Neutrophil (primary cell): ENCODE data around the gene KCNJ18.

Experiments
- H3K27ac ChIP-seq: fragments of 200-600 bp; sonication (generic); 2 replicates; pipeline ENCODE4 v1.5.1; 2016; ENCODE audit warnings: mild to moderate bottlenecking, moderate library complexity
- H3K27me3 ChIP-seq: fragments of 200-600 bp; sonication (generic); 2 replicates; pipeline ENCODE4 v1.6.0; 2016; ENCODE audit warnings: mild to moderate bottlenecking
- H3K36me3 ChIP-seq: fragments of 200-600 bp; sonication (generic); 2 replicates; pipeline ENCODE4 v1.5.1; 2017
- H3K4me1 ChIP-seq, 2 experiments: fragments of 200-600 bp in 1 of 2; sonication (generic) in 1 of 2; 1 replicate in 1 of 2; 2 replicates in 1 of 2; pipeline versions ENCODE4 v1.5.1 to v1.6.1; 2013 to 2016; ENCODE audit warnings: low read depth in 1 of 2, low read length in 1 of 2, mild to moderate bottlenecking in 1 of 2, moderate library complexity in 1 of 2; ENCODE audit not compliant: control insufficient read depth in 1 of 2, insufficient read depth in 1 of 2
- H3K4me3 ChIP-seq, 2 experiments: fragments of 200-600 bp in 1 of 2; sonication (generic) in 1 of 2; 1 replicate in 1 of 2; 2 replicates in 1 of 2; pipeline ENCODE4 v1.5.1; 2013 to 2016; ENCODE audit warnings: low read depth in 1 of 2, low read length in 1 of 2, mild to moderate bottlenecking in 1 of 2, moderate library complexity in 1 of 2
- H3K9me3 ChIP-seq: fragments of 200-600 bp; sonication (generic); 2 replicates; pipeline ENCODE4 v1.5.1; 2016
- CTCF ChIP-seq: fragments of 200-600 bp; sonication (generic); IDR thresholded peaks from 2 replicates; pipeline ENCODE4 v1.5.1; 2016; ENCODE audit warnings: antibody characterized with exemption

Gene KCNJ18

GRCh38 chr17:21676281-21677111 lies 15.8 kb upstream of the KCNJ18 start:
- H3K4me3 ChIP-seq, result no peak overlapping the region
- no peaks in the 10 kb centered on the region for H3K27me3 ChIP-seq
- H3K4me1 ChIP-seq, result no peaks in the 10 kb centered on the region
- no peak overlapping the region for H3K27ac ChIP-seq
- H3K36me3 ChIP-seq, result no peaks in the 10 kb centered on the region
- no peak for TF ChIP-seq CTCF
- no peaks in the 10 kb centered on the region for H3K9me3 ChIP-seq

GRCh38 chr17:21677126-21677910 lies 15.0 kb upstream of the KCNJ18 start:
- TF ChIP-seq CTCF, result no peak
- Histone ChIP-seq H3K27ac (no peak overlapping the region), H3K9me3 (no peaks in the 10 kb centered on the region), H3K4me1 (no peaks in the 10 kb centered on the region), H3K36me3 (no peaks in the 10 kb centered on the region), H3K4me3 (no peak overlapping the region), H3K27me3 (no peaks in the 10 kb centered on the region)

GRCh38 chr17:21677911-21678310 lies 14.4 kb upstream of the KCNJ18 start:
- H3K9me3 ChIP-seq, result no peaks in the 10 kb centered on the region
- TF ChIP-seq CTCF, result no peak

GRCh38 chr17:21678393-21679081 lies 13.8 kb upstream of the KCNJ18 start:
- Histone ChIP-seq H3K27ac (no peak overlapping the region), H3K4me3 (no peak overlapping the region), H3K9me3 (no peaks in the 10 kb centered on the region), H3K36me3 (no peaks in the 10 kb centered on the region), H3K27me3 (no peaks in the 10 kb centered on the region), H3K4me1 (no peaks in the 10 kb centered on the region)
- no peak for TF ChIP-seq CTCF

More at GRCh38 chr17:21677911-21678310, 14.4 kb upstream of the KCNJ18 start:
- Histone ChIP-seq H3K4me3 (no peak overlapping the region), H3K36me3 (no peaks in the 10 kb centered on the region), H3K27ac (no peak overlapping the region), H3K27me3 (no peaks in the 10 kb centered on the region), H3K4me1 (no peaks in the 10 kb centered on the region)

- TF ChIP-seq CTCF, result no peak
- Histone ChIP-seq H3K36me3 (no peaks in the 10 kb centered on the region), H3K27ac (no peak overlapping the region), H3K4me3 (no peak overlapping the region), H3K27me3 (no peaks in the 10 kb centered on the region), H3K4me1 (no peaks in the 10 kb centered on the region), H3K9me3 (no peaks in the 10 kb centered on the region)
Observed at GRCh38 chr17:21679256-21680146, 12.8 kb upstream of the KCNJ18 start.
